Psoas muscle (tissue), 8 donors: ENCODE data around the gene DDX17. TPM values are rescaled to one million over a fixed set of nuclear protein-coding genes. Genes with fewer than 3 reads are reported as not detected.

ENCODE experiments used
- ATAC-seq, 4 donors: fragments of 200-7000 bp; cut with Tn5 transposase; one replicate each; pipeline ENCODE4 v1.9.1; 2020; ENCODE audit warnings: moderate library complexity in 3 of 4, mild to moderate bottlenecking in 2 of 4
- DNase-seq, 2 donors: peaks; one replicate each; pipeline ENCODE4 v3.0.0-alpha.2; 2020
- H3K27ac ChIP-seq: fragments of 200-600 bp; one replicate; pipeline ENCODE4 v1.8.0; 2022
- H3K27me3 ChIP-seq, 3 donors: fragments of 200-600 bp in 1 of 3; one replicate each; pipeline versions ENCODE4 v1.6.1 to v1.8.0; 2013 to 2022; ENCODE audit warnings: low read length in 2 of 3, mild to moderate bottlenecking in 2 of 3, moderate library complexity in 1 of 3; ENCODE audit not compliant: insufficient read depth in 3 of 3
- H3K36me3 ChIP-seq, 2 donors: fragments of 200-600 bp in 1 of 2; one replicate each; pipeline versions ENCODE4 v1.6.1 to v1.8.0; 2013 to 2022; ENCODE audit warnings: low read depth in 1 of 2, mild to moderate bottlenecking in 1 of 2, moderate library complexity in 1 of 2; ENCODE audit not compliant: insufficient read depth in 1 of 2
- H3K4me1 ChIP-seq: fragments of 200-600 bp; one replicate; pipeline ENCODE4 v1.8.0; 2022
- H3K4me3 ChIP-seq: fragments of 200-600 bp; one replicate; pipeline ENCODE4 v1.8.0; 2022; ENCODE audit warnings: mild to moderate bottlenecking
- H3K9me3 ChIP-seq: fragments of 200-600 bp; one replicate; pipeline ENCODE4 v1.8.0; 2022
- CTCF ChIP-seq: fragments of 200-600 bp; IDR thresholded peaks from one replicate; pipeline ENCODE4 v1.8.0; 2022; ENCODE audit warnings: antibody characterized with exemption
- WGBS, 3 donors: extraction: QIAGEN DNeasy Blood & Tissue Kit; methylation state at CpG; one replicate each; pipeline versions ENCODE4 v1.1.6 to v1.1.7; 2013; 5-methylcytosine and 5-hydroxymethylcytosine counted together
- intact Hi-C, 2 donors: fragments of 100-400 bp; cut with DNase I; formaldehyde crosslinking; loops; one replicate each; pipeline versions ENCODE4 v1.11.0 to v1.14.2; 2022
- polyA plus RNA-seq, 3 donors: library from polyadenylated mRNA; stranded (reverse); fragments of 200-250 nt; gene quantifications; one replicate each; pipeline ENCODE4 v1.2.3, GENCODE V29; 2013
- total RNA-seq, 4 donors: library from RNA; stranded (reverse); fragmentation: NEBNext Ultra II Directional in 2 of 4; extraction: Animal tissue kit (Norgen Biotek cat#: 25700) in 2 of 4; gene quantifications; one replicate each; pipeline versions ENCODE4 v1.2.1 to v1.2.4, GENCODE V29; 2021 to 2023
- donor health status: healthy with polysubstance abuse.
- donor health status: DM: no; HTN: no; CAD: no; lungs with moderate emphysema.
- donor health status: Bipolar disorder and iron deficiency.
- donor health status: healthy.
- donor health status: DM: yes; HTN: yes; CAD: no.
- donor health status: DM: no; HTN: no; CAD: no.
- donor health status: DM: no; HTN: no; CAD: no.
- donor health status: DM: yes; HTN: yes; CAD: no.

DDX17 gene
- total and polyA plus RNA-seq, 7 donors = 41.4 to 173 (median 127) TPM

GRCh38 chr22:38444783-38445182 is 61.3 kb downstream of the DDX17 start:
- whole genome bisulfite sequencing, 3 donors = 80 to 90% (median 83%) methylated on average over 10 of the region's 10 CpGs
- Histone ChIP-seq H3K4me1 (no peaks in the 10 kb centered on the region), H3K4me3 (no peak overlapping the region), H3K36me3 (no peaks in the 10 kb centered on the region), H3K27ac (no peak overlapping the region), H3K9me3 (no peaks in the 10 kb centered on the region), H3K27me3 (peaks cover 0 to 53% (median 2%) of the 10 kb centered on the region in 3 donors)
- intact Hi-C loops = no loop called here
- ATAC-seq (no peak), DNase-seq (no peak)
- no peak for TF ChIP-seq CTCF

- no peak overlapping the region for H3K4me3 ChIP-seq
- no peaks in the 10 kb centered on the region for H3K9me3 ChIP-seq
- TF ChIP-seq CTCF = no peak
- H3K36me3 ChIP-seq = no peaks in the 10 kb centered on the region
- intact Hi-C loops = no loop called here
- WGBS, 3 donors = 56 to 62% (median 59%) methylated on average over 21 of the region's 21 CpGs
- no peak overlapping the region for H3K27ac ChIP-seq
- H3K27me3 ChIP-seq = peaks cover 0 to 48% (median 2%) of the 10 kb centered on the region in 3 donors
- no peaks in the 10 kb centered on the region for H3K4me1 ChIP-seq
- ATAC-seq = no peak
- DNase-seq = no peak
Measured at GRCh38 chr22:38443628-38444521, 62.2 kb downstream of the DDX17 start.

- TF ChIP-seq CTCF = no peak
- intact Hi-C loops = no loop called here
- 47 to 56% (median 54%) methylated on average over 13 of the region's 13 CpGs for WGBS, 3 donors
- no peaks in the 10 kb centered on the region for H3K9me3 ChIP-seq
- peaks cover 0 to 50% (median 2%) of the 10 kb centered on the region in 3 donors for H3K27me3 ChIP-seq
- H3K4me3 ChIP-seq = no peak overlapping the region
- DNase-seq = no peak
- H3K27ac ChIP-seq = no peak overlapping the region
- ATAC-seq = no peak
- H3K4me1 ChIP-seq = no peaks in the 10 kb centered on the region
- H3K36me3 ChIP-seq = no peaks in the 10 kb centered on the region
Measured at GRCh38 chr22:38442967-38443627, 63.0 kb downstream of the DDX17 start.

GRCh38 chr22:38441620-38442287 is 64.4 kb downstream of the DDX17 start:
- no peaks in the 10 kb centered on the region for H3K9me3 ChIP-seq
- no peak for ATAC-seq
- H3K27me3 ChIP-seq = peaks cover 0 to 50% (median 2%) of the 10 kb centered on the region in 3 donors
- intact Hi-C loops = no loop called here
- H3K4me1 ChIP-seq = no peaks in the 10 kb centered on the region
- no peaks in the 10 kb centered on the region for H3K36me3 ChIP-seq
- no peak overlapping the region for H3K27ac ChIP-seq
- 61 to 64% (median 62%) methylated on average over 16 of the region's 16 CpGs for WGBS, 3 donors
- no peak overlapping the region for H3K4me3 ChIP-seq
- TF ChIP-seq CTCF = no peak
- no peak for DNase-seq
